Measurements from ENCODE around the gene JAZF1. TPM values are rescaled to one million over a fixed set of nuclear protein-coding genes. Genes with fewer than 3 reads are reported as not detected.

Gene JAZF1
- total RNA-seq, 1 donor from 2014 or later: 33.8 TPM

- Mint-ChIP-seq H3K9me3 (ENCODE audit: low read depth) (no peaks in the 10 kb centered on the region), H3K4me3 (ENCODE audit: unreplicated experiment) (no peak overlapping the region), H3K27ac (ENCODE audit: unreplicated experiment) (no peak overlapping the region), H3K36me3 (ENCODE audit: low read depth) (peaks cover 2% of the 10 kb centered on the region), H3K27me3 (ENCODE audit: low read depth) (no peaks in the 10 kb centered on the region), H3K4me1 (ENCODE audit: low read depth) (peaks cover 24% of the 10 kb centered on the region)
- TF ChIP-seq, protein P1, sequence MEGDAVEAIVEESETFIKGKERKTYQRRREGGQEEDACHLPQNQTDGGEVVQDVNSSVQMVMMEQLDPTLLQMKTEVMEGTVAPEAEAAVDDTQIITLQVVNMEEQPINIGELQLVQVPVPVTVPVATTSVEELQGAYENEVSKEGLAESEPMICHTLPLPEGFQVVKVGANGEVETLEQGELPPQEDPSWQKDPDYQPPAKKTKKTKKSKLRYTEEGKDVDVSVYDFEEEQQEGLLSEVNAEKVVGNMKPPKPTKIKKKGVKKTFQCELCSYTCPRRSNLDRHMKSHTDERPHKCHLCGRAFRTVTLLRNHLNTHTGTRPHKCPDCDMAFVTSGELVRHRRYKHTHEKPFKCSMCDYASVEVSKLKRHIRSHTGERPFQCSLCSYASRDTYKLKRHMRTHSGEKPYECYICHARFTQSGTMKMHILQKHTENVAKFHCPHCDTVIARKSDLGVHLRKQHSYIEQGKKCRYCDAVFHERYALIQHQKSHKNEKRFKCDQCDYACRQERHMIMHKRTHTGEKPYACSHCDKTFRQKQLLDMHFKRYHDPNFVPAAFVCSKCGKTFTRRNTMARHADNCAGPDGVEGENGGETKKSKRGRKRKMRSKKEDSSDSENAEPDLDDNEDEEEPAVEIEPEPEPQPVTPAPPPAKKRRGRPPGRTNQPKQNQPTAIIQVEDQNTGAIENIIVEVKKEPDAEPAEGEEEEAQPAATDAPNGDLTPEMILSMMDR (IDR thresholded peaks at IDR 0.05): no peak
- DNase-seq (ENCODE audit: low spot score): no peak
Observed at GRCh38 chr7:27953777-27954176, 226.8 kb downstream of the JAZF1 start.

GRCh38 chr7:27953361-27953760 lies 227.2 kb downstream of the JAZF1 start:
- no peak for DNase-seq (ENCODE audit: low spot score)
- Mint-ChIP-seq H3K4me3 (ENCODE audit: unreplicated experiment) (no peak overlapping the region), H3K27ac (ENCODE audit: unreplicated experiment) (peak overlapping the region; percentile 69), H3K9me3 (ENCODE audit: low read depth) (no peaks in the 10 kb centered on the region), H3K27me3 (ENCODE audit: low read depth) (no peaks in the 10 kb centered on the region), H3K4me1 (ENCODE audit: low read depth) (peaks cover 24% of the 10 kb centered on the region), H3K36me3 (ENCODE audit: low read depth) (peaks cover 2% of the 10 kb centered on the region)
- TF ChIP-seq, protein P1 (IDR thresholded peaks at IDR 0.05): no peak

GRCh38 chr7:27952456-27953285 lies 227.9 kb downstream of the JAZF1 start:
- no peak for DNase-seq (ENCODE audit: low spot score)

GRCh38 chr7:27950123-27950522 lies 230.5 kb downstream of the JAZF1 start:
- DNase-seq (ENCODE audit: low spot score): no peak
- no peak overlapping the region for H3K4me3 Mint-ChIP-seq (ENCODE audit: unreplicated experiment)
- no peak overlapping the region for H3K27ac Mint-ChIP-seq (ENCODE audit: unreplicated experiment)
- no peaks in the 10 kb centered on the region for H3K9me3 Mint-ChIP-seq (ENCODE audit: low read depth)
- peaks cover 46% of the 10 kb centered on the region for H3K4me1 Mint-ChIP-seq (ENCODE audit: low read depth)
- TF ChIP-seq, protein P1 (IDR thresholded peaks at IDR 0.05): no peak
- no peaks in the 10 kb centered on the region for H3K27me3 Mint-ChIP-seq (ENCODE audit: low read depth)
- peaks cover 2% of the 10 kb centered on the region for H3K36me3 Mint-ChIP-seq (ENCODE audit: low read depth)

More at GRCh38 chr7:27952456-27953285, 227.9 kb downstream of the JAZF1 start:
- Mint-ChIP-seq H3K27me3 (ENCODE audit: low read depth) (no peaks in the 10 kb centered on the region), H3K4me1 (ENCODE audit: low read depth) (peaks cover 27% of the 10 kb centered on the region), H3K36me3 (ENCODE audit: low read depth) (peaks cover 2% of the 10 kb centered on the region), H3K27ac (ENCODE audit: unreplicated experiment) (no peak overlapping the region), H3K4me3 (ENCODE audit: unreplicated experiment) (no peak overlapping the region), H3K9me3 (ENCODE audit: low read depth) (no peaks in the 10 kb centered on the region)
- TF ChIP-seq, protein P1 (IDR thresholded peaks at IDR 0.05): no peak

DNA sequence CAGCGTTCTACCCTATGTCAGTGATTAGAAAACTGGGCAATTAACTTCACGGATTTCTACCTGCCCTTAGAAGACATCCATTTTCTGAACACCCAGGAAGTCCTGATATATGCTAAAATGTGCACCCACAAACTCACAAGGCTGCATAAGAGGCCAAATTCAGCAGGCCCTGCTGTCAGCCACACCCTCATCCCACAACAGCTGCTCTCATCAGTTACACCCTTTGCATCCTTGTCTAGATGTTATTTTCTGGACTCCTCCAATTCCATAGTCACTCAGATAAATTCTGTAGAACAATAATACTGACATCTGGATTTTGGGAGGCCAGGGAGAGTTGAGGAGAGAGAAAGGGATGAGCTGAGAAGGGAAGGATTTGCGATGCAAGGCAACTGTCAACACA lies 231.7 kb downstream of the JAZF1 start:
- H3K27me3 Mint-ChIP-seq (ENCODE audit: low read depth): no peaks in the 10 kb centered on the region
- no peak overlapping the region for H3K27ac Mint-ChIP-seq (ENCODE audit: unreplicated experiment)
- peaks cover 2% of the 10 kb centered on the region for H3K36me3 Mint-ChIP-seq (ENCODE audit: low read depth)
- H3K9me3 Mint-ChIP-seq (ENCODE audit: low read depth): no peaks in the 10 kb centered on the region
- DNase-seq (ENCODE audit: low spot score): no peak
- peaks cover 54% of the 10 kb centered on the region for H3K4me1 Mint-ChIP-seq (ENCODE audit: low read depth)
- TF ChIP-seq, protein P1 (IDR thresholded peaks at IDR 0.05): no peak
- no peak overlapping the region for H3K4me3 Mint-ChIP-seq (ENCODE audit: unreplicated experiment)

Data from chondrocyte (in vitro differentiated cells).